IMR-90 (cell line): ENCODE data around the gene FLT1. TPM values are rescaled to one million over a fixed set of nuclear protein-coding genes. Genes with fewer than 3 reads are reported as not detected.
A peak's percentile ranks its signal among the peaks of the same experiment; 100 is the strongest.

Experiments
- ATAC-seq: fragments of 200-7000 bp; cut with Tn5 transposase; 2 replicates; pipeline ENCODE4 v1.9.1; 2020; ENCODE audit warnings: low read depth, mild to moderate bottlenecking, moderate library complexity
- BruUV-seq: library from RNA; stranded (reverse); fragments of 400-500 nt; replicated peaks from 2 replicates; lab custom pipeline; 2021; lab: Mats Ljungman, UMichigan
- CTCF ChIA-PET: fragments of 300-600 bp; formaldehyde crosslinking; extraction: SDS; loops from one replicate; lab custom pipeline; 2021; ENCODE audit warnings: antibody characterized with exemption; lab: Yijun Ruan, JAX
- POLR2A ChIA-PET: fragments of 300-600 bp; sonication (Branson Sonifier 250); formaldehyde crosslinking; loops from one replicate; lab custom pipeline; 2022; ENCODE audit warnings: antibody characterized with exemption; ENCODE audit not compliant: unreplicated experiment; lab: Charles Lee
- DNase-seq: peaks from one replicate; pipeline ENCODE4 v3.0.0; 2013
- H2AFZ ChIP-seq: replicated peaks from 2 replicates; pipeline ENCODE3; 2013; ENCODE audit warnings: low read length, mild to moderate bottlenecking; ENCODE audit not compliant: poor library complexity
- H2AK5ac ChIP-seq: 2 replicates; pipeline ENCODE4 v1.6.1; 2013; ENCODE audit warnings: low read depth, low read length, inconsistent platforms
- H2AK9ac ChIP-seq: replicated peaks from 2 replicates; pipeline ENCODE3; 2013; ENCODE audit warnings: mild to moderate bottlenecking, low read depth, low read length, moderate library complexity; ENCODE audit not compliant: poor library complexity
- H2BK120ac ChIP-seq: 2 replicates; pipeline ENCODE4 v1.6.1; 2013; ENCODE audit warnings: low read depth, low read length, inconsistent platforms
- H2BK15ac ChIP-seq: 3 replicates; pipeline ENCODE4 v1.6.1; 2013; ENCODE audit warnings: low read depth, low read length, inconsistent platforms
- H2BK20ac ChIP-seq: 2 replicates; pipeline ENCODE4 v1.6.1; 2013; ENCODE audit warnings: low read depth, mild to moderate bottlenecking, inconsistent platforms, low read length, moderate library complexity
- H2BK5ac ChIP-seq: 2 replicates; pipeline ENCODE4 v1.6.1; 2013; ENCODE audit warnings: mild to moderate bottlenecking, low read depth, low read length, inconsistent platforms; ENCODE audit not compliant: poor library complexity, severe bottlenecking
- H3K14ac ChIP-seq: replicated peaks from 2 replicates; pipeline ENCODE4 v1.6.1; 2013; ENCODE audit warnings: low read depth, low read length, inconsistent platforms
- H3K18ac ChIP-seq: 2 replicates; pipeline ENCODE4 v1.6.1; 2013; ENCODE audit warnings: low read depth, low read length, control low read depth
- H3K23ac ChIP-seq: 2 replicates; pipeline ENCODE4 v1.6.1; 2013; ENCODE audit warnings: low read depth, low read length, inconsistent platforms
- H3K27ac ChIP-seq: 2 replicates; pipeline ENCODE4 v1.5.1; 2013; ENCODE audit warnings: mild to moderate bottlenecking, control low read depth, low read length; ENCODE audit not compliant: insufficient read depth
- H3K27me3 ChIP-seq: 2 replicates; pipeline ENCODE4 v1.6.1; 2013; ENCODE audit warnings: low read length; ENCODE audit not compliant: control insufficient read depth, insufficient read depth
- H3K36me3 ChIP-seq: 2 replicates; pipeline ENCODE4 v1.6.1; 2013; ENCODE audit warnings: low read length, mixed read lengths; ENCODE audit not compliant: control insufficient read depth, insufficient read depth
- H3K4ac ChIP-seq: 2 replicates; pipeline ENCODE4 v1.6.1; 2013; ENCODE audit warnings: low read depth, low read length, inconsistent platforms
- H3K4me1 ChIP-seq: 2 replicates; pipeline ENCODE4 v1.6.1; 2013; ENCODE audit warnings: low read length, mixed read lengths; ENCODE audit not compliant: control insufficient read depth, insufficient read depth
- H3K4me2 ChIP-seq: 2 replicates; pipeline ENCODE4 v1.6.1; 2013; ENCODE audit warnings: low read depth, mild to moderate bottlenecking, control low read depth, low read length, moderate library complexity
- H3K4me3 ChIP-seq: 2 replicates; pipeline ENCODE4 v1.5.1; 2013; ENCODE audit warnings: low read depth, mild to moderate bottlenecking, control low read depth, low read length, moderate library complexity; ENCODE audit not compliant: insufficient read depth
- H3K56ac ChIP-seq: 2 replicates; pipeline ENCODE4 v1.6.1; 2013; ENCODE audit warnings: low read length, inconsistent platforms; ENCODE audit not compliant: insufficient read depth; ENCODE audit errors: extremely low read depth
- H3K79me1 ChIP-seq, 2 experiments: 2 replicates each; pipeline ENCODE4 v1.6.1; 2013; ENCODE audit warnings: low read length in 2 of 2, inconsistent platforms in 1 of 2, low read depth in 1 of 2
- H3K9ac ChIP-seq: 2 replicates; pipeline ENCODE4 v1.6.1; 2013; ENCODE audit warnings: low read depth, low read length, control low read depth
- H3K9me1 ChIP-seq: 2 replicates; pipeline ENCODE4 v1.6.1; 2013; ENCODE audit warnings: low read length, inconsistent platforms; ENCODE audit not compliant: insufficient read depth
- H3K9me3 ChIP-seq: 2 replicates; pipeline ENCODE4 v1.6.1; 2013; ENCODE audit warnings: low read length; ENCODE audit not compliant: control insufficient read depth, insufficient read depth
- H4K20me1 ChIP-seq: 2 replicates; pipeline ENCODE4 v1.6.1; 2013; ENCODE audit warnings: low read length, inconsistent platforms; ENCODE audit not compliant: insufficient read depth
- H4K5ac ChIP-seq: 2 replicates; pipeline ENCODE4 v1.6.1; 2013; ENCODE audit warnings: mild to moderate bottlenecking, low read depth, low read length, control low read depth
- H4K8ac ChIP-seq, 2 experiments: 2 replicates each; pipeline ENCODE4 v1.6.1; 2013; ENCODE audit warnings: low read depth in 2 of 2, low read length in 2 of 2, control low read depth in 1 of 2, inconsistent platforms in 1 of 2
- H4K91ac ChIP-seq: 2 replicates; pipeline ENCODE4 v1.6.1; 2013; ENCODE audit warnings: low read depth, low read length, inconsistent platforms; ENCODE audit not compliant: insufficient read depth
- BHLHE40 ChIP-seq: fragments of 150-350 bp; IDR thresholded peaks from 2 replicates; pipeline ENCODE4 v1.6.1; 2016; ENCODE audit warnings: mild to moderate bottlenecking, low read depth, low read length
- FOS ChIP-seq: fragments of 150-350 bp; IDR thresholded peaks from 2 replicates; pipeline ENCODE4 v1.6.1; 2016; ENCODE audit warnings: low read depth, low read length
- WGBS, 2 experiments: methylation state at CpG; one replicate each; pipeline versions ENCODE4 v1.1.5 to v1.1.7; 2013; ENCODE audit warnings: missing lambda C conversion rate in 2 of 2; ENCODE audit not compliant: insufficient read length in 1 of 2; ENCODE audit errors: extremely low coverage in 2 of 2; 5-methylcytosine and 5-hydroxymethylcytosine counted together
- dilution Hi-C: fragments of 300-500 bp; cut with HindIII; formaldehyde crosslinking; loops from one replicate; pipeline ENCODE4 v1.14.3; 2018; ENCODE audit warnings: low sequenced_read_pairs; ENCODE audit not compliant: unreplicated experiment
- in situ Hi-C: fragments of 300-500 bp; cut with MboI; formaldehyde crosslinking; loops from 3 replicates; pipeline ENCODE4 v1.14.3; 2019; ENCODE audit warnings: low sequenced_read_pairs, inconsistent platforms, mixed read lengths
- intact Hi-C: fragments of 100-400 bp; cut with micrococcal nuclease; formaldehyde crosslinking; loops from 2 replicates; pipeline ENCODE4 v1.10.0; 2022
- polyA plus RNA-seq, 3 experiments: library from polyadenylated mRNA; depleted of rRNA; stranded (reverse); fragments of >200 nt; gene quantifications; 2 replicates each; pipeline ENCODE4 v1.2.3, GENCODE V29; 2012; ENCODE audit warnings: low replicate concordance in 1 of 3
- total RNA-seq: library from RNA; depleted of rRNA; stranded (reverse); fragments of >200 nt; gene quantifications from 2 replicates; pipeline ENCODE4 v1.2.3, GENCODE V29; 2012

The FLT1 gene
- total and polyA plus RNA-seq, 2 of the 4 experiments (the other 2 are of a cell fraction), result 4.5 to 10.4 TPM

DNA sequence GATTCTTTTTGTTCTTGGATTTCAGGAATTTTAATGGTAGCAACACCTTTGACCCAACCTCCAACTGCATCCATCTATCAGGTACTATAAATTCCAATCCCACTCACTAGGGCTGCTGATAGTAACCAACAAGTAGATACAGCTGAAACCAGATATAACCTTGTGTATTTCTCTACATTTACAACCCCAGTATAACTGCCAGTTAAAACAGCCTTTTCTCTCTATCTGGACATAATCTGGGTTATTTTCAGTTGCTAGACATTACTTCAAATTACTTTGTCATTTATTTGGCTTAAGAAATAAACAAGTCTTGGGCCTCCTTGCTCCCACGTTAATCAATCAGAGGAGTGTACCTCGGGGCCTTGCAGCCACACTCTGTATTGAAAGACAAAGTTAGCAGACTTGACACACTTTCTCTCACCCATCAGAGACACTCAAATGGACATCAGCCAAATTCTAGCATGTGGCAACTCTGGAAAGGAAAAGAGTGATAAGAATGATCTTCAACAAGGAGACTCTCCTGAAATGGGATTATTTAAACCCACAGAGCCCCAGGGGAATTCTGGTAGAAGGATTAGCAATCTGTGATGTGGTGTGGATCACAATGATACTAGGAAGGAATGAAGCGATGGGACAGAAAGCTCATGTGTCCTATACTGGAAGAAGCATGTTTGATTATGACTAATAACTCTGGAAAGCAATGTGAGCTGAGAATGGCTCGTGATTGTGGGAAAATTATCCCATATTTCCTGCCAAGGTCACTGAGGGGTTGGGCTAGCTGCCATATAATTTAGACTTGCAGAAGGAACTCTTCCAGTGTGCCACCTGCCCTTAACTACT is 157.5 kb downstream of the FLT1 start:
- intact Hi-C loops, result loop anchor here (5.0 kb wide), 1 partner anchor 140 kb away; no protein-coding TSS in a partner anchor
- no peak overlapping the region for H3K9ac ChIP-seq

More for the DNA sequence above, 157.5 kb downstream of the FLT1 start:
- H2AFZ ChIP-seq, result no peak overlapping the region
- H2BK20ac ChIP-seq, result peak overlapping the region; percentile 83
- peak overlapping the region; percentile 61; the same call in 1 of the 2 replicates for H2AK5ac ChIP-seq
- H3K56ac ChIP-seq, result no peak overlapping the region
- no TSS peak for BruUV-seq
- H3K9me1 ChIP-seq, result peaks cover 18% of the 10 kb centered on the region
- H3K4ac ChIP-seq, result peak overlapping the region; percentile 40; the same call in 1 of the 2 replicates
- no peak overlapping the region; a peak in 1 of 4 replicates for H4K8ac ChIP-seq
- DNase-seq (peak; percentile 89), ATAC-seq (peak; percentile 35; the same call in 1 of the 2 replicates)
- H4K5ac ChIP-seq, result no peak overlapping the region; the same call in 1 of the 2 replicates
- H3K4me3 ChIP-seq, result no peak overlapping the region
- H3K23ac ChIP-seq, result no peak overlapping the region
- H3K18ac ChIP-seq, result peak overlapping the region; percentile 28; the same call in 1 of the 2 replicates
- H4K91ac ChIP-seq, result peak overlapping the region; percentile 7; the same call in 1 of the 2 replicates
- H2BK120ac ChIP-seq, result peak overlapping the region; percentile 4; the same call in 1 of the 2 replicates
- no peak overlapping the region for H3K27ac ChIP-seq
- H3K36me3 ChIP-seq, result no peaks in the 10 kb centered on the region
- peak overlapping the region; percentile 33; the same call in 1 of the 3 replicates for H2BK15ac ChIP-seq
- H3K4me2 ChIP-seq, result peak overlapping the region; percentile 78; the same call in 1 of the 2 replicates
- H3K27me3 ChIP-seq, result no peaks in the 10 kb centered on the region
- H3K79me1 ChIP-seq, result peaks cover 0 to 4% of the 10 kb centered on the region in 2 experiments; a peak in 1 of 4 replicates
- in situ Hi-C loops (no loop called here), dilution Hi-C loops (no loop called here)
- peaks cover 29% of the 10 kb centered on the region for H3K4me1 ChIP-seq
- peak overlapping the region; percentile 7 for H2BK5ac ChIP-seq
- POLR2A ChIA-PET, result no interaction called here
- H4K20me1 ChIP-seq, result no peaks in the 10 kb centered on the region
- CTCF ChIA-PET, result interaction anchor here (0.6 kb wide), 2 partner anchors 116 to 301 kb away, joined by 3 to 4 read pairs; no protein-coding TSS in a partner anchor
- no peaks in the 10 kb centered on the region for H3K9me3 ChIP-seq
- 0 out of 2 replicates have a peak overlapping the region, but pooled peaks have one; percentile 49 for H3K14ac ChIP-seq
- peak; percentile 81 for TF ChIP-seq BHLHE40
- no peak for TF ChIP-seq FOS
- WGBS, 2 experiments, result 40% methylated on average over 1 of the region's 4 CpGs; no CpG with 5 or more reads in 1 of the 2 experiments
- H2AK9ac ChIP-seq, result no peak overlapping the region
